Activated T-helper 17 cell treated with anti-CD3 and anti-CD28 coated beads, Interleukin-2, amount 50 U/mL, for 72 hours (primary cell): ENCODE measurements around the gene TTC39C. TPM values are rescaled to one million over a fixed set of nuclear protein-coding genes. Genes with fewer than 3 reads are reported as not detected.
A peak's percentile ranks its signal among the peaks of the same experiment; 100 is the strongest.
"Not testable (repeated sequence)": the region's sequence is repeated elsewhere in the genome, so short reads cannot be mapped to it uniquely, and the experiment has no call there.

ENCODE experiments used
- ATAC-seq: fragments of 150-1000 bp; cut with Tn5 transposase; replicated peaks from 2 replicates; pipeline ENCODE4 v1.10.0; 2021; ENCODE audit warnings: mild to moderate bottlenecking, moderate library complexity
- H3K27ac Mint-ChIP-seq: one replicate; pipeline ENCODE4 v1.8.0; 2022; ENCODE audit warnings: mixed read lengths
- H3K27me3 Mint-ChIP-seq: one replicate; pipeline ENCODE4 v1.8.0; 2022; ENCODE audit warnings: mixed read lengths
- H3K36me3 Mint-ChIP-seq: one replicate; pipeline ENCODE4 v1.8.0; 2022; ENCODE audit warnings: low read depth, mild to moderate bottlenecking, mixed read lengths
- H3K4me1 Mint-ChIP-seq: one replicate; pipeline ENCODE4 v1.8.0; 2022; ENCODE audit warnings: mixed read lengths
- H3K4me3 Mint-ChIP-seq: one replicate; pipeline ENCODE4 v1.8.0; 2022; ENCODE audit warnings: mild to moderate bottlenecking, mixed read lengths
- H3K9me3 Mint-ChIP-seq: one replicate; pipeline ENCODE4 v1.8.0; 2022; ENCODE audit warnings: mixed read lengths
- total RNA-seq, 2 donors: library from RNA; stranded (reverse); gene quantifications; one replicate each; pipeline ENCODE4 v1.2.3, GENCODE V29; 2022

Gene TTC39C
- total RNA-seq, 2 donors from 2014 or later, result 59.6 to 76.7 TPM

- no peaks in the 10 kb centered on the region for H3K9me3 Mint-ChIP-seq
- peaks cover 10% of the 10 kb centered on the region for H3K4me1 Mint-ChIP-seq
- no peak overlapping the region for H3K4me3 Mint-ChIP-seq
- H3K36me3 Mint-ChIP-seq, result peaks cover 100% of the 10 kb centered on the region
- H3K27me3 Mint-ChIP-seq, result no peaks in the 10 kb centered on the region
- peak; percentile 80 for ATAC-seq
- peak overlapping the region; percentile 78 for H3K27ac Mint-ChIP-seq
Observed at GRCh38 chr18:24118750-24119577, 104.4 kb downstream of the TTC39C start.

GRCh38 chr18:24120676-24121075 is 106.1 kb downstream of the TTC39C start:
- no peaks in the 10 kb centered on the region for H3K9me3 Mint-ChIP-seq
- peaks cover 100% of the 10 kb centered on the region for H3K36me3 Mint-ChIP-seq
- no peak overlapping the region for H3K4me3 Mint-ChIP-seq
- no peaks in the 10 kb centered on the region for H3K4me1 Mint-ChIP-seq
- no peak for ATAC-seq
- no peaks in the 10 kb centered on the region for H3K27me3 Mint-ChIP-seq
- no peak overlapping the region for H3K27ac Mint-ChIP-seq

- H3K4me1 Mint-ChIP-seq, result no peaks in the 10 kb centered on the region
Observed at GRCh38 chr18:24121625-24122024, 107.1 kb downstream of the TTC39C start.

GRCh38 chr18:24126155-24126961 is 111.8 kb downstream of the TTC39C start:
- peak overlapping the region; percentile 25 for H3K27ac Mint-ChIP-seq
- peaks cover 90% of the 10 kb centered on the region for H3K36me3 Mint-ChIP-seq
- no peaks in the 10 kb centered on the region for H3K4me1 Mint-ChIP-seq
- no peak for ATAC-seq
- no peaks in the 10 kb centered on the region for H3K9me3 Mint-ChIP-seq
- no peak overlapping the region for H3K4me3 Mint-ChIP-seq
- no peaks in the 10 kb centered on the region for H3K27me3 Mint-ChIP-seq

More at GRCh38 chr18:24121625-24122024, 107.1 kb downstream of the TTC39C start:
- Mint-ChIP-seq H3K4me3 (no peak overlapping the region), H3K27ac (no peak overlapping the region), H3K27me3 (no peaks in the 10 kb centered on the region), H3K9me3 (no peaks in the 10 kb centered on the region), H3K36me3 (peaks cover 98% of the 10 kb centered on the region)
- no peak for ATAC-seq

- H3K4me1 Mint-ChIP-seq, result no peaks in the 10 kb centered on the region
- H3K9me3 Mint-ChIP-seq, result no peaks in the 10 kb centered on the region
- no peaks in the 10 kb centered on the region for H3K27me3 Mint-ChIP-seq
- ATAC-seq, result no peak
- no peak overlapping the region for H3K4me3 Mint-ChIP-seq
- H3K27ac Mint-ChIP-seq, result peak overlapping the region; percentile 67
- H3K36me3 Mint-ChIP-seq, result peaks cover 90% of the 10 kb centered on the region
Observed at GRCh38 chr18:24127735-24128134, 113.2 kb downstream of the TTC39C start.

- no peaks in the 10 kb centered on the region for H3K9me3 Mint-ChIP-seq
- H3K27ac Mint-ChIP-seq, result no peak overlapping the region
- H3K27me3 Mint-ChIP-seq, result no peaks in the 10 kb centered on the region
- H3K4me1 Mint-ChIP-seq, result no peaks in the 10 kb centered on the region
- no peak for ATAC-seq
- H3K4me3 Mint-ChIP-seq, result no peak overlapping the region
- H3K36me3 Mint-ChIP-seq, result peaks cover 90% of the 10 kb centered on the region
Observed at GRCh38 chr18:24128700-24129099, 114.1 kb downstream of the TTC39C start.

GRCh38 chr18:24130494-24130893 is 115.9 kb downstream of the TTC39C start:
- Mint-ChIP-seq H3K9me3 (no peaks in the 10 kb centered on the region), H3K4me1 (no peaks in the 10 kb centered on the region), H3K27ac (no peak overlapping the region), H3K27me3 (no peaks in the 10 kb centered on the region), H3K36me3 (peaks cover 90% of the 10 kb centered on the region), H3K4me3 (no peak overlapping the region)
- ATAC-seq, result no peak

- Mint-ChIP-seq H3K4me3 (peak overlapping the region; percentile 87), H3K9me3 (no peaks in the 10 kb centered on the region), H3K27me3 (peaks cover 7% of the 10 kb centered on the region), H3K36me3 (peaks cover 47% of the 10 kb centered on the region), H3K27ac (peak overlapping the region; percentile 8), H3K4me1 (no peaks in the 10 kb centered on the region)
- no peak for ATAC-seq
Observed at GRCh38 chr18:24136967-24137373, 122.4 kb downstream of the TTC39C start.

- Mint-ChIP-seq H3K4me3 (peak overlapping the region; percentile 87), H3K27ac (peak overlapping the region; percentile 84), H3K27me3 (peaks cover 7% of the 10 kb centered on the region), H3K9me3 (no peaks in the 10 kb centered on the region), H3K4me1 (no peaks in the 10 kb centered on the region), H3K36me3 (peaks cover 33% of the 10 kb centered on the region)
- ATAC-seq, result peak; percentile 25
Observed at GRCh38 chr18:24138409-24138788, 123.8 kb downstream of the TTC39C start.

- peak; percentile 98 for ATAC-seq
- Mint-ChIP-seq H3K4me3 (peak within 1 kb of the TSS; percentile 87), H3K27ac (peak within 1 kb of the TSS; percentile 84)
Observed at GRCh38 chr18:24138789-24139616, 124.4 kb downstream of the TTC39C start, which contains the start of gene CABYR. Gene CABYR (plus strand): TSS chr18:24139062. CDS start chr18:24143115, 4,053 bp downstream.

GRCh38 chr18:24140697-24141096 is 126.1 kb downstream of the TTC39C start:
- peak overlapping the region; percentile 7 for H3K4me3 Mint-ChIP-seq
- H3K27me3 Mint-ChIP-seq, result peaks cover 14% of the 10 kb centered on the region
- peaks cover 10% of the 10 kb centered on the region for H3K36me3 Mint-ChIP-seq

More at GRCh38 chr18:24138789-24139616, 124.4 kb downstream of the TTC39C start, which contains the start of gene CABYR:
- Mint-ChIP-seq H3K4me1 (no peaks in the 10 kb centered on the region), H3K36me3 (peaks cover 27% of the 10 kb centered on the region), H3K9me3 (no peaks in the 10 kb centered on the region), H3K27me3 (peaks cover 8% of the 10 kb centered on the region)

GRCh38 chr18:24142376-24142775 is 127.8 kb downstream of the TTC39C start:
- no peak overlapping the region for H3K4me3 Mint-ChIP-seq
- peaks cover 14% of the 10 kb centered on the region for H3K27me3 Mint-ChIP-seq
- H3K4me1 Mint-ChIP-seq, result no peaks in the 10 kb centered on the region
- H3K9me3 Mint-ChIP-seq, result no peaks in the 10 kb centered on the region
- no peak for ATAC-seq
- H3K36me3 Mint-ChIP-seq, result no peaks in the 10 kb centered on the region
- H3K27ac Mint-ChIP-seq, result no peak overlapping the region

More at GRCh38 chr18:24140697-24141096, 126.1 kb downstream of the TTC39C start:
- H3K27ac Mint-ChIP-seq, result no peak overlapping the region
- H3K9me3 Mint-ChIP-seq, result no peaks in the 10 kb centered on the region
- no peaks in the 10 kb centered on the region for H3K4me1 Mint-ChIP-seq
- ATAC-seq, result no peak

GRCh38 chr18:24149591-24149990 is 135.0 kb downstream of the TTC39C start:
- not testable (repeated sequence) for H3K27me3 Mint-ChIP-seq, H3K9me3 Mint-ChIP-seq, ATAC-seq, H3K27ac Mint-ChIP-seq, H3K36me3 Mint-ChIP-seq, H3K4me1 Mint-ChIP-seq, H3K4me3 Mint-ChIP-seq

GRCh38 chr18:24153397-24153796 is 138.8 kb downstream of the TTC39C start:
- Mint-ChIP-seq H3K27ac (no peak overlapping the region), H3K9me3 (no peaks in the 10 kb centered on the region)

More at GRCh38 chr18:24153397-24153796, 138.8 kb downstream of the TTC39C start:
- no peaks in the 10 kb centered on the region for H3K27me3 Mint-ChIP-seq
- ATAC-seq, result no peak
- no peaks in the 10 kb centered on the region for H3K36me3 Mint-ChIP-seq
- H3K4me3 Mint-ChIP-seq, result no peak overlapping the region
- H3K4me1 Mint-ChIP-seq, result no peaks in the 10 kb centered on the region
